ENCODE data around the gene KLHL29.

Gene KLHL29

DNA sequence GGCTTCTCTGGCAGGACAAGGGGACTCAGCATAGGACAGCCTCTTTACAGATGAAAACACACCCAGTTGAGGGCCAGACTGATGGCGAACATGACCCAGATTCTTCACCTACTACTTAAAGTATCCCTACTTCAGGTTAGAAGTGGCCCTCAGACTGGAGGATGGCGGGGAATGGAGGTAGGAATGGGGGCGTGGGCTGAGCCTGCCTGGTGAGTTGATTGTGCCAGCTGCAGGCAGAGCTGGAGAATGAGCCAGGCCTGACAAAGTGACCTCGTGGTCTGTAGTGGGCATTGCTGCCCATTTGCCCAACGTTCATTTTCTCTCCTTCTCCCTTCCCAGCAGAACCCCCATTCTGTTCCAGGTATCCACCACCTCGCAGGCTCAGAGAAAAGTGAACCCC is 186.1 kb downstream of the KLHL29 start:
- DNase-seq (ENCODE audit: low read depth), result no peak

DNA sequence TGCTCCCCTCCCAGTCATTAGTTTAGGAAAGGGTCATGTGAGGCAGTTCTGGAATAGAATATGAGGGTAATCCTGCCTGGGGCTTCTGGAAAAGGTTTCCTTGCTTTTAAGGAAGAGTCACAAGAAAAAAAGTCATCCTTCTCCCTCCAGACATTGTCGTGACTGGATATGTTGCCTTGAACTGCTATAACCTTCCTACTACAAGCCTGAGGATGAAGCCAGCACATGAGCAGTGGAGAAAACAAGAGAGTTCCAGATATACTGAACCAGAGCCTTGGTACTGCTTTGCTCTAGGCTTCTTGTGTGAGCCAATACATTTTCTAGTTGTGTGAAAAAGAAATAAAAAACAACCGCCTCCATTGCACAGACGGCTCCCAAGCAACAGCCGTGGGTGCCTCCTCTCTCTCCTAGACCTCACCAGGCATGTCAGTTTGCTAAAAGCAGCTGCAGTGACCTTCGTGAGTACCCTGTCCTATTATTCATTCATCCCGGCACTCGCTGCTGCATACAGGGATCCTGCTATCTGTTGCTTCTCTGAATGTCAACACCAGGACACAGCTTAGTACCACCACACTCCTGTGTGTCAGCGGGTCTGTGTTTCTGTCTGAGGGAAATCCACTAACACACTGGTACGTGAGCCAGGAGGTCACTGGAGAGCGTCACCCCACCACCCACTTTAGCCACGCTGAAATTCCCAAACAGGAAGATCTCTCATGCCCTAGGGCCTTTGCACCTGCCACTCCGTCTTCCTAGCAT is 186.7 kb downstream of the KLHL29 start:
- DNase-seq (ENCODE audit: low read depth), result no peak

DNA sequence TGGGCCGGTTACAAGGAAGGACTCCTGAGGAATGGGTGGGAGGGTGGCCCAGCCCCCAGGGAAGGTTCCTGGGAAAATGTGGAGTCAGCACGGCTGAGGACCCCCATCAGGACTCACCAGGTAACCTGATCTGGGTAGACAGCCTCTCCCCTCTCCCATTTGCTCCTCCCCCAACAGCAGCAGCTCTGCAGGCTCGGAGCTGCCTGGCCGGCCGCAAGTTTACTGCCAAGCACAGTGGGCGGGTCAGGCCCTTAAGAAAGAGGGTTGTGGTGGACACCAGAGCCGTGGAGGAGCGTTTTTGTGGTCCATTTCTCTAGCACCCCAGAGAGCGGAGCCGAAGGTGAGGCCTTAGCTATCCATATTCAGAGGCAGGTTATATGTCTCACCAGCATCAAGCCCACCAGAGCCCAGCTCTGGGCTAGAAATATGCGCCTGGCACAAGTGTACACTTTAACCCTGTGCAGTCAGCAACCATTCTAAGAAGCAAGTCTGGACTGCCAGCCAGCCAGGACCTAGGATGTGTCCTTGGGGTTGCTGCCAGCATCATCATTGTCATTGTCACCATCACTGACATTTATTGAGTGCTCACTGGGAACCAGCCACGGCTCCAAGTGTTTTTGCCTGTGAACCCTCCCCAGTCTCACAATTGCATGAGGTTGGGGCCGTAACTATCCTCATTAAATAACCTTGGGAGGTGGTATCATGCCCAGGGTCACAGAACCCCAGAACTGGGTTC is 190.1 kb downstream of the KLHL29 start:
- no peak for DNase-seq (ENCODE audit: low read depth)

DNA sequence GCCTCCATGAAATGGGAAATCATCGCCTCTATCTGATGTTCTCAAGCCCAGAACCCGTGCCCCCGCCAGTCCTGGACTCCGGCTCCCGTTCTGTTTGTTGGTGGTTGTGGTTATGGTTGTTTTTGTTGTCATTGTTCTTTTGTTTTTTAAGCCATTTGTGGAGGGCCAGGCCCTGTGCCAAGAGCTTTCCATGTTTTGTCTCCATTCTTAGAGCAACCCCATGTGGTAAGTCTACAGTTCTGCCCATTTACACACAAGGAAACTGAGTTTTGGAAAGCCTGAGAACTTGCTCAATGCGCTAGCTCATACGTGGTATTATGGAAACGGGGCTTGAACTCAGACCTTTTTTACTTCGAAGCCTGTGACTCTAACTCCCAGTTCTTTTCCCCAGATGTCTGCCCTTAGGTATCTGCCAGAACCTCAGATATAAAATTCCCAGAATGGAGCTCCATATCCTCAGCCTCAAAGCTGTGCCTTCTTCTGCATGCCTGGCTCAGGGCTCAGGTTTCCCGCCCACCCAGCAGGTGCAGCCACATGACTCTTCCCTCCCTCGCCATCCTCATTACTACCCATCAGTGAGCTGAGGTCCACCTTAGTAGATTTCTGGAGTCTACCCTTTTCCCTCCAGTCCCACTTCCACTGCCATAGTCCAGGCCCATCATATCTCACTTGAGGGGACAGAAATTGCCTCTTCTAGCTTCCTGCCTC is 194.1 kb downstream of the KLHL29 start:
- no peak for DNase-seq (ENCODE audit: low read depth)

DNA sequence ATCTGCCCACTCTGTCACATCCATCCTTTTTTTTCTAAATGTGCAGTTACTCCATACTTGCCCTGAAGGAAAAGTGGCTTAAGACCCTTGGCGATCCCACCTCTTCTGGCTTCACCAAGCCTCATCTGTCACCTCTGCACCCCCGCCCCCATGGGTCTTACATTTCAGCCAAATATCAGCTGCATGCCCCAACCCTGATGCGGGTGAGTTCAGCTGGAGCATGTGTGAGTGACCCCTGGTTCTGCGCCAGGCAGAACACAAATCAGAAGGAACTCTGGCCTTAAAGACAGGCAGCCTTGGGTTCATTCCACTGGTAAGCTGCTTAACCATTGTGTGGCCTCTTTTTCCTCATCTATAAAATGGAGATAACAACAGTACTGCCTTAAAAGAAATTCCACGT is 194.7 kb downstream of the KLHL29 start:
- DNase-seq (ENCODE audit: low read depth), result no peak

DNA sequence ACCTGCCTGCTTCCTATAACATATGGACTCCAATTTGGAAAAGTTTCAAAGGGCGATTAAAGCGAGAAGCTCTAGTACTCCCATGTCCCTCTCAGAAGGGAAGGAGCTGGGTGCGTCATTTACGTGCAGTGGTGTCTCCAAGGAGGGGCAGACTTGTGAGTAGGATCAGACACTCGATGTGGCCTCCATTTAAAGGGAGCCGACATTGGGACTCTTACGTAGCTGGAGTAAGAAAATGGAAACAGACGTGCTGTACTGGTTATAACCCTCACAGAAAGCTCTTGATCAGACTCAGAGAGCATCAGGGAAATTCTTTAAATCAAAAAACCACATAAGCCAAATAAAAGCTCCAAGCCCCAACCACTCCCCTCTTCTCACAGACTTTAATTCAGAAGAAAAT is 198.5 kb downstream of the KLHL29 start:
- DNase-seq (ENCODE audit: low read depth), result no peak

DNA sequence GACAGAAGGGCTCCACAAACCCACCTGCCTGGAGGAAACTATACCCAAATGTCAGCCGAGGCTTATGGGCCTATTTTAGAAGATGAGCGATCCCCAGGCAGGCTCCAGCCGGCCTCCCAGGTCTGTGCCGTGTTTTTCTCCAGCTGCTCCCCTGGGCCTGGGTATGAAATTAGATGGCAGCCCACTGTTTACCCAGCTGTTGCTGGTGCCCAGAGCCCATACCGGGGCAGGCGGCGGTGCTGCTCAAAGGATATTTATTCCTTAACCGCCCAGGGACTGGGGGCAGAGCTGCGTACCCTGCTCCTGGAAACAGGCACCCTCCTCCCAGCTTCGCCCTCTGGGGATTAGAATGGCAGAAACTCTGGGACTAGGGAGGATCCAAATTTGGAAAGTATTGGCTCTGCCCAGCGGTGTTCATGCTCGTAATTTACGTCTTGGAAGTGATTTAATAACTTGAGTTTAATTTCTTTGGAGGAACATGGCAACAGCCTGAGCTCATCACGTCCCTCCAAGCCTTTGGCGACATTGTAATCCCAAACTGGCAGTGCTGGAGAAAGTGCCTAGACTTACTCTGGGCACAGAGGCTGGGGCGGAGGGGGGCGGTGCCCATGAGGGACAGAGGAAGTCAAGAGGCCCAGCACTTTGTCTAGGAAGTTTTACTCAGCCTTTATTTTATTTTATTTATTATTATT is 199.2 kb downstream of the KLHL29 start:
- DNase-seq (ENCODE audit: low read depth), result no peak

DNA sequence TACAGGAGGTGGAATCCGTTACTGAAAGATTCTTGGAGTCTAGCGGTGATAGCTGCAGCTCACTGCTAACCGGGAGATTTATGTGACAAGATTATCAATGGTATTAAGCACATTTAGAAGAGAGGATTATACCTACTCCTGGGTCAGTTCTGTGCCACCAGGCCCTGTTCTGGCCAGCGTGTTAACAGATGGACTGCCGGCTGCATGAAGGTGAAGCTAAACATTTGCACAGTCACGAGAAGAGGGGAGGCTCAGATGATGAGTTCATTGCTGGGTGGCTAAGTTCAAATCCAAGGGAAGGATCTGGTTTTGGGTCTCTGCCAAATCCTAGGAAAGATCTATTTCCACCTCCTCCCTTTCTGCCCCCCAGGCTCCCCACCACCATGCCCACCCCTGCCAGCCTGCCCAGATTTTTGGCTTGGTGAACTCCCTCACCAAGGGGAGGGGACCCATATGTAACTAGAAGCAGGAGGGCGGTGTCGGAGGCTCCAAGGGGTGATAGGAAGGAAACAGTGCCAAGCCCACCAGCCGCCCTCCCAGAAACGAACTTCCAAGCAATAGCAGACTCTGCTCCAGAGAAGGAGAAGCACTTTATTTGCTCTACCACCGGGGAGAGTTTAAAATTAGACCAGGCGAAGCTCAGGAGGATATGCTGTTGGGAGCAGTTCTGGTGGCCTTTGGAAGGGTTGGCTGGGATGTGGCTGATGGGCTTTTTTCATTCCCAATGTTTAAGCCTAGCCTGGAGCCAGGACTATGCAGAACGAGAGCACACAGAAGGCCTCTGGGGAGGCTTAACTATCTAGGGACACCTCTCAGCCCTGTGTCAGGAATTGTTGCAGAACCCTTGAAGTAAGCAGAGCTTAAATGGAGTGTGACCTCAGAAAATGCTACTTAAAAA is 200.5 kb downstream of the KLHL29 start:
- DNase-seq (ENCODE audit: low read depth), result no peak

DNA sequence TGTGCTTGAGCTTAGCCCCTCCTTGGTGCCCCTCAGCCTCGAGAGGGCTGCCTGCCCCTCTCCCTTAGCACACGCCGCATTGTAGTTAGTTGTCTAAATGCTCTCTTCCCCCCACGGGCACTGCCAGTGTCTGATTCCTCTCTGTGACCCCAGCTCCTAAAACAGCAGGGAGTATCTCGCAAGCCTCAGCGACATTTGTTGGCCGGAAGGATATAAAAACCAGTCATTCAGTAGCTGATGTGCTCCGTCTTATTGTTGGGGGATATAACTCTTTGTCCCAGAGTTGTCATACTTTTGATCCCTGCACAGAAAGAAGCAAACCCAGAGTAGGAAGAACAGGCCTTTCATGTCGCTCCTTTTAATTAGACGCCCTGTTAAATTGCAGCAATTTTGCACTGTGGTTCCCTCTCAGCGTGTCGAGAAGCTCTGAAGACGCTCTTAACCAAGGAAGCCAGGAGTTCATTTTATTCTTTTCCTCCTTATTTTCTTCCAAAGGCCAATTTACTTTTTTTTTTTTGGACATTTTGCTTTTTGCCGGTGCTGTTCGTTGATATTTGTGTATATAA is 201.8 kb downstream of the KLHL29 start:
- no peak for DNase-seq (ENCODE audit: low read depth)

DNA sequence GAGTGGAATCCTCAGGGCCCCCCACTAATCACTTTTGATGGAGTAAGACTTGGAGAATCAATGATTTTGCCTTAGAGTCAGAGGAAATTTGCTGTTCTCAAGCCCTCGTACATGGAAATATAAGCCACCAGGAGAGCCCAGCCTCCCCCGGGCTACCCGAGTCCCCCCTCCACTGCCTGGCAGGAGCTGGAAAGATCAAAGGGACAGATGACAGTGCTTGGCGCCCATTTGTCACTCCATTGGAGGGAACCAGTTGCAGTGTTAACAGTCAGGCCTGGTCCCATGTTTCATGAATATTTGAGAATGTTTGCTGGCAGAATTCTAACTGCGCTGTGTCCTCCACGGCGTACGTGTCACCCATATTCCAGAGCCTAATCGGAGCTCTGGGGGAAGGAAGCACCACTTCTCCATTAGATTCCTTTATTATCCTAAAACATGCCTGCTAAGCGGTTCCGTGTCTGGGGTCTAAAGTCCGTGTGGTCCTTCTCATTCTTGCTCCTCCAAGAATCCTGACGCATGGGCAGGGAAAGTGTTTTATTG is 202.4 kb downstream of the KLHL29 start:
- no peak for DNase-seq (ENCODE audit: low read depth)

DNA sequence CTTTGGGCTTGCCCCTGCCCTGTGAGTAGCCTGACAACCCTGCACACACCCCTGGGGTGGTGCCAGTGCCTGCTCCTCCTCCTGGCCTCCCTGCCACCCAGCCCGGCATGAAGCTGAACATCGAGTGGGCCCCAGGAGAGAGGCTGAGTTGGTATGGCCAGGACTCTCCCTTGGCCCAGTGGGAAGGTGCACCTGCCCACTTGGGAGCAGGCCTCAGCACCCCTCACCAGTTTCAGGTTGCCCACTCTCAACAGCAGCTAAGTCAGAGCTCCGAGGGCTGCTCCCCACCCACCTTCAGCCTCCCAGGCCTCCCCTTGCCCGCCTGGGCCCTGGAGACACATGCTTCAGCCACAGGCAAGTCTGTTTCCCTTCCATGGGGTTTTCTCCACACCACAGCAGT is 203.1 kb downstream of the KLHL29 start:
- DNase-seq (ENCODE audit: low read depth), result no peak

DNA sequence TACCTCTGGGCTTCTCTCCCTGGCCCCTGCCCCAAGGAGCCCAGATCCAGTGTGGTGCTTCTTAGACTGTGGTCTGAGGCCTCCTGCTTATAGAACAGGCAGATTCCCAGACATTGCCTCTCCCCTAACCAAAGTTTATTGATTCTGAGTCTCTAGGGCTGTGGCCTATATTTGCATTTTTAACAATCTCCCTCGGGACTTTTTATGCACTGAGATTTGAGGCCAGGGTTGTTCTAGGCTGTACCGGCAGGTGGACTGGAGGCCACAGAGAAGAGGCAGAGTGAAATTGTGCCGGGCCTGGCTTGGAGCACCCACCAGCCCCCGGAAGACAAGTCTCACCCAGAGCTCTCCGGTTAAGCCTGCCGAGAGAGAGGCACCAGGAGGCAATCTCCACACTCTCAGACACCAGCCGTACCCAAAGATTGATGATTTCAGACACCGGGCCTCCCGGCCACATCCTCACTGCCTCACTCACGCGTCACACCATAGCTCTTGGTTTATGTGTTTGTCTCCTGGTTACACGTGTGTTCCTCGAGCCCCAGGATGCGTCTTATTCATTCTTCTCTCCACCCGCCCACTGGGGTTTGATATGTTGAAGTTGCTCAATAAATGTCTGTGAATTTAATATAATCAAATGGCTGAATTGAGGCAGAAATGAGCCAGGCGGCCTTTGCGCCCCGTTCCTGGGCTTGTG is 203.7 kb downstream of the KLHL29 start:
- DNase-seq (ENCODE audit: low read depth), result no peak

DNA sequence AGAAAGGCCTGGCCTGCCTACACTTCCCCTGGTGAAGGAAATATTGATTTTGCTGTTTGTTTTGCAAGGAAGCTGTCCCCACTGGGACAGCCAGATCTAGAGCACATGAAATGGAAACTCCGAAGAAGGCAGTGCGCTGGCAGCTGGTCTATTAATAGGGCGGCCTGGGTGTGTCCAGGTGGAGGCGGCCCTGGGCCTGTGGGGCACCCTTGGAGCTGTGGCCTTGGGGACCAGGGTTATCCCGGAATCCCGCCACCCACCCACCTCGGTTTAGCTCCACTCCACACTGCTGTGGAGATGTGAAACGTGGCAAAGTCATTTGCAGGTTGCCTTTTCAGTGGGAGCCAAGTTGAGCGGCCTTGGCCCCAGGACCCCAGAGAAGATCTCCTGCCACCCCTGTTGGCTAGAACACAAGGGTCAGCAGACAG is 204.3 kb downstream of the KLHL29 start:
- no peak for DNase-seq (ENCODE audit: low read depth)

DNA sequence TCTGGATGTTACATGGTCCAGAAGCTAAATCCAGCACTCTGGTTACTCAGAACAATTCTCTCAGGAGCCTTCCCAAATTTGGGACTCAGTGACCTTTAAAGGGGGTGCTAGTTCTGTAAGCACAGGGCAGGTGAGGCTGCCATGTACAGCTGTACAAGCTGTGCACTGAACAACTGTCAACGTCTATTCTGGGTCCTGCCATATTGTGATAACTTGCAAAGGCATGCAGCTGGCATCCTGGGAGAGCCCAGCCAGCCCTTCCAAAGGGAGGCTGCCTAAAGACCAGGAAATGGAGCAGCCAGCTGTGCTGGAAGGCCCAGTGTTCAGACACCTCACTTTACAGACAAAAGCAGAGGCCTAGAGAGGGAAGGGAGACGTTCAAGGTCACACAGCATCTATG is 204.8 kb downstream of the KLHL29 start:
- DNase-seq (ENCODE audit: low read depth), result no peak

DNA sequence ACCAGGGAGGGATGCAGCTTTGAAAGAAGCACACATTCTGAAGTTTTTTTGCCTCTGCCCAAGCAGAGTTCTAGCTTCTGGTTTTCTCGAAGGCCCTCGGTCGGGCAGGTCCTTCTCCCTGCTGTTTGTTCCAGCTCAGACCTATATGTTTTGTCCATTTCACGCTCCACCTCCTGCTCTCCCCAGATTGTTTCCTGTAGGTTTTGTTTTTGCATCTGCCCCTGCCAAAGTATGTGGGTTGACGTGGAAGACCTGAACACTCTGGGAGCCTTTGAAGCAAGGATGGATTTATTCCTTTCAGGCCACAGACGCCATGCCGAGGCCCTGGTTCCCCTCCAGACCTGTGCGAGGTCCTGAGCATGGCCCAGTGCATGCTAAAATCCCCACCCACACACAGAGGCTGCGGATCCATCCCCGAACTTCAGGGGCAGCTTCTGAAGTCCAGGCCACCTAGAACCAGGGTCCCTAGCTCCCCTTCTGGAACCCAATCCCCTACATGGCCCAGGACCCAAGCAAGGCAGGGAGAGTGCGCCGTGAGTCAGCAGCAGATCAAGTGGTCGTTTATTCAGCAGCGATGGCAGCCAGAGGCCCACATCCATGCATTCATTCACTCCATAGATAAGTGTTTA is 205.4 kb downstream of the KLHL29 start:
- no peak for DNase-seq (ENCODE audit: low read depth)

DNA sequence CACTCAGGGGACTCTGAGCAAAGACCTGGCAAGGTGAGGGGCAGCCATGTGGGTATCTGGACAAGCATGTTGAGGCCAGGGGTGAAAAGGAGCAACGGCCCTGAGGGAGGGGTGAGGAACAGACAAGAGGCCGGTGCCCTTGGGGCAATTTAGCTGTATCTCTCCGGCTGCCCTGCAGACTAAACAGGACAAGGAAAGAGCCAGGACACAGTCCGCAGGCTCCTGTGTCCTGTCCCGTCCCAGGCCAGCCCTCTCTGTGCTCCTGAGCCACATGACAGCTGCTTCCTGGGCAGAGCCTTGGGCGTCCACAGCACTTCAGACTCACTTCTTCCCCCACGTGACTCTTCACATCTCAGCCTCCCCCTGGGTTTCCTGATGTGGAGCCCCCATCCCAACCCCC is 206.1 kb downstream of the KLHL29 start:
- no peak for DNase-seq (ENCODE audit: low read depth)

DNA sequence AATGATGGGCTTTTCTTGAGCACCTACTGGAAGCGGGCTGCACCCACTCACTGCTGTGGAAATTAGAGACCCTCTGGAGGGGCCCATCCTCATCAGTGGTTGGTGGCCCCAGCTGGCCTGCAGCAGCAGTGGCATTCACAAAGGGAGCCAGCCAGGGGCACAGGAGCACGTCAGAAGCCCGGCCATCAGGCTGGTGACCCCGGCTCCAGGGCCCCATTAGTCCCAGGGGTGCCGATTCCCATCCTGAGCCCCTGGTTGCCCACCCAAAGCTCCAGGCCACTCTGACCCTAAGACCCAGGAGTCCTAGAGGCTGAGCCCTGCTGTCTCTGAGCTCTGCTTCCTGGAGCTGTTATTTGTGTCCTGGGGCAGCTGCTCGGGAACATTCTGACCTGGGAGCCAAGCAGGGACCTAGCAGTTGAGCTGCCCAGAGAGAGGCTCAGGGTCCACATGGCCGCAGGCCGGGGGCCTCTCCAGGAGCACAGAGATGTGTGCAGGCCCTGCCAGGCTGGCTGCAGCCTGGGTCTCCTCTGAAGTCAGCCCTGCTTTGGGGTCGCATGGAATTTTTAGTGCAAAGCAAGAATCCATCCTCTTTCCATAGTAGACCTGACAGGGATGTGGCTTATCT is 207.2 kb downstream of the KLHL29 start:
- DNase-seq (ENCODE audit: low read depth), result no peak

DNA sequence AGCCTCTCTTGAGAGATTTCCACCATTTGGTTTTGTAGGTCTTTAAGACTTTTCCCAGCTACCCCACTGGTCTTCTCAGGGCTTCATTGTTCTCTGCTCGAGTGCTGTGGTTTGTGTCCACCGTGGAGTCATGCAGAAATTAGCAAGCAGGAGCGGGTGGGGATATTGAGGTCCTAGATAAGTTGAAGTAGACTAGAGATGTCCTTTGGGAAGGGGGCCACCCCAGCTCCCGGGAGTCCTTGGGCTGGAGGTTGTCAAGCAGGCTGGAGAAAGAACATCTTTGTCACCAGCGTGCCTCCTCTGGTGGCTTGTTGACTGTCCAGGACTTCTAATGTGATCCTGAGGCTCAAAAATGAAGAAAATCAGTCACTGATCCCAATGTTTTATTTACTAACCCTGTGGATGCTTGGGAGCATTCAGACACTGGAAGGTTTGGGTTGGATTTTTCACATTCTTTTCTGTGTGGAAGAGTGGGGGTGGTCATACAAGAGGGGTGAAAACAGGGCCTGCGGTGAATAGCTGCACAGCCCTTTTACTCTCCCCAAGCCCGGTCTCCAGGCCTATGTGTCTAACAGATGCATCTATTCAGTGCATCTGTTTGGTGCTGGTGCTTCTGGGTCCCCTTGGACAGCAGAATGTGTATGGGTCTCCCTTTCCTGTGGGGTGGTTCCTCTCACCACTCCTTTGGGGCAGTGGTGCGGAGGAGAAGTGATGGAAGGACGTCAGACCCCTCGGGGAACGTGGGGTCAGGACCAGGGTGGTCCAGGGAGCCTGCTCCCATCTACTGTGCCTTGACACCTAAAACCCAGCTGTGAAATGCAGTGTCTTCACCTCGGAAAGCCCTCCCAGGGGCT is 208.1 kb downstream of the KLHL29 start:
- DNase-seq (ENCODE audit: low read depth), result no peak

Measured in GM04503 (cell line).